ENCODE measurements around the gene RALGPS1. TPM values are rescaled to one million over a fixed set of nuclear protein-coding genes. Genes with fewer than 3 reads are reported as not detected.

RALGPS1 gene
- total and polyA plus RNA-seq, 5 donors from 2014 or later, result 1.8 to 10.3 (median 3.3) TPM

GRCh38 chr9:127162046-127162863, 247.7 kb downstream of the RALGPS1 start:
- Histone ChIP-seq H3K27me3 (ENCODE audit: control insufficient read depth, insufficient read depth, low read length) (no peaks in the 10 kb centered on the region), H3K9me3 (ENCODE audit: control insufficient read depth in 2 of 2, low read length in 2 of 2) (no peaks in the 10 kb centered on the region), H3K4me3 (ENCODE audit: low read depth, low read length) (no peak overlapping the region), H3K27ac (ENCODE audit: insufficient read depth, low read length, poor library complexity, severe bottlenecking) (no peak overlapping the region), H3K4me1 (ENCODE audit: control insufficient read depth, insufficient read depth, low read length, poor library complexity, severe bottlenecking) (peaks cover 7% of the 10 kb centered on the region), H3K36me3 (ENCODE audit: control insufficient read depth, insufficient read depth, low read length) (no peaks in the 10 kb centered on the region)
- peak in 1 of 3 donors; percentile 7 for DNase-seq
- Mint-ChIP-seq H3K27me3 (no peaks in the 10 kb centered on the region), H3K27ac (peak overlapping the region in 2 of 3 donors; percentile 73 to 81), H3K36me3 (peaks cover 5% of the 10 kb centered on the region), H3K4me1 (peaks cover 0 to 24% (median 16%) of the 10 kb centered on the region in 4 donors), H3K9me3 (no peaks in the 10 kb centered on the region), H3K4me3 (no peak overlapping the region)
- peak; percentile 30 to 40 for ATAC-seq (ENCODE audit: low read depth in 2 of 2)

GRCh38 chr9:127162864-127163365, 248.3 kb downstream of the RALGPS1 start:
- H3K9me3 Mint-ChIP-seq, result no peaks in the 10 kb centered on the region
- H3K27me3 ChIP-seq (ENCODE audit: control insufficient read depth, insufficient read depth, low read length), result no peaks in the 10 kb centered on the region
- peak overlapping the region in 1 of 3 donors; percentile 81 for H3K27ac Mint-ChIP-seq
- no peaks in the 10 kb centered on the region for H3K36me3 ChIP-seq (ENCODE audit: control insufficient read depth, insufficient read depth, low read length)
- H3K27me3 Mint-ChIP-seq, result no peaks in the 10 kb centered on the region
- DNase-seq, result no peak
- H3K36me3 Mint-ChIP-seq, result peaks cover 11% of the 10 kb centered on the region
- no peak overlapping the region for H3K27ac ChIP-seq (ENCODE audit: insufficient read depth, low read length, poor library complexity, severe bottlenecking)
- no peak for ATAC-seq (ENCODE audit: low read depth in 2 of 2)
- H3K4me3 ChIP-seq (ENCODE audit: low read depth, low read length), result no peak overlapping the region
- H3K4me3 Mint-ChIP-seq, result no peak overlapping the region
- H3K4me1 Mint-ChIP-seq, result peaks cover 0 to 24% (median 16%) of the 10 kb centered on the region in 4 donors
- H3K4me1 ChIP-seq (ENCODE audit: control insufficient read depth, insufficient read depth, low read length, poor library complexity, severe bottlenecking), result peaks cover 7% of the 10 kb centered on the region
- H3K9me3 ChIP-seq (ENCODE audit: control insufficient read depth in 2 of 2, low read length in 2 of 2), result no peaks in the 10 kb centered on the region

DNA sequence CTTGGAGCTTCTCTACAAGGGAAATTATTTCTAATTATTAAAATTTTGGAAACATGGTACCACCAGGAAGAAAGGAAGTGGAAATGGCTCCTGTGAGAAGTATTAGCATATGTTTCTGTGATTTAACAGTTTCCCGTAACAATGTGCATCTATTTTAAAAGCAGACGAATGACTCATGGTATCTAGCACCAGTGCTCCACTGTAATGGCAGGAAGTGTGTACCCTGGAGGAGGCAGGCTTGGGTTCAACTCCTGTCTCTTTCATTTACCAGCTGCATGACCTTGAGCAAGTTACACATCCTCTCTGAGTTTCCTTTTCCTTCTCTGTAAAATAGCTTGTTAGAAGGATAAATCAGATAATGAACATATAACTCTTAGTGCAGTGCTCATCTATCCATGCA, 248.8 kb downstream of the RALGPS1 start:
- H3K36me3 Mint-ChIP-seq, result peaks cover 13% of the 10 kb centered on the region
- peak overlapping the region in 2 of 3 donors; percentile 22 to 81 for H3K27ac Mint-ChIP-seq
- ATAC-seq (ENCODE audit: low read depth in 2 of 2), result peak; percentile 46 to 48

GRCh38 chr9:127165116-127165515, 250.5 kb downstream of the RALGPS1 start:
- Mint-ChIP-seq H3K27me3 (no peaks in the 10 kb centered on the region), H3K4me3 (no peak overlapping the region), H3K36me3 (peaks cover 16% of the 10 kb centered on the region), H3K4me1 (peaks cover 0 to 24% (median 16%) of the 10 kb centered on the region in 4 donors), H3K9me3 (no peaks in the 10 kb centered on the region), H3K27ac (no peak overlapping the region)
- Histone ChIP-seq H3K36me3 (ENCODE audit: control insufficient read depth, insufficient read depth, low read length) (peaks cover 2% of the 10 kb centered on the region), H3K4me1 (ENCODE audit: control insufficient read depth, insufficient read depth, low read length, poor library complexity, severe bottlenecking) (peaks cover 7% of the 10 kb centered on the region), H3K27ac (ENCODE audit: insufficient read depth, low read length, poor library complexity, severe bottlenecking) (no peak overlapping the region), H3K4me3 (ENCODE audit: low read depth, low read length) (no peak overlapping the region), H3K9me3 (ENCODE audit: control insufficient read depth in 2 of 2, low read length in 2 of 2) (no peaks in the 10 kb centered on the region), H3K27me3 (ENCODE audit: control insufficient read depth, insufficient read depth, low read length) (no peaks in the 10 kb centered on the region)
- DNase-seq, result no peak
- ATAC-seq (ENCODE audit: low read depth in 2 of 2), result no peak

More for the DNA sequence above, 248.8 kb downstream of the RALGPS1 start:
- no peaks in the 10 kb centered on the region for H3K36me3 ChIP-seq (ENCODE audit: control insufficient read depth, insufficient read depth, low read length)
- H3K27ac ChIP-seq (ENCODE audit: insufficient read depth, low read length, poor library complexity, severe bottlenecking), result no peak overlapping the region
- H3K4me1 ChIP-seq (ENCODE audit: control insufficient read depth, insufficient read depth, low read length, poor library complexity, severe bottlenecking), result peaks cover 7% of the 10 kb centered on the region
- H3K9me3 Mint-ChIP-seq, result no peaks in the 10 kb centered on the region
- no peaks in the 10 kb centered on the region for H3K9me3 ChIP-seq (ENCODE audit: control insufficient read depth in 2 of 2, low read length in 2 of 2)
- no peaks in the 10 kb centered on the region for H3K27me3 Mint-ChIP-seq
- peak in 1 of 3 donors; percentile 43 for DNase-seq
- H3K4me1 Mint-ChIP-seq, result peaks cover 0 to 24% (median 16%) of the 10 kb centered on the region in 4 donors
- H3K4me3 Mint-ChIP-seq, result no peak overlapping the region
- H3K4me3 ChIP-seq (ENCODE audit: low read depth, low read length), result no peak overlapping the region
- H3K27me3 ChIP-seq (ENCODE audit: control insufficient read depth, insufficient read depth, low read length), result no peaks in the 10 kb centered on the region

DNA sequence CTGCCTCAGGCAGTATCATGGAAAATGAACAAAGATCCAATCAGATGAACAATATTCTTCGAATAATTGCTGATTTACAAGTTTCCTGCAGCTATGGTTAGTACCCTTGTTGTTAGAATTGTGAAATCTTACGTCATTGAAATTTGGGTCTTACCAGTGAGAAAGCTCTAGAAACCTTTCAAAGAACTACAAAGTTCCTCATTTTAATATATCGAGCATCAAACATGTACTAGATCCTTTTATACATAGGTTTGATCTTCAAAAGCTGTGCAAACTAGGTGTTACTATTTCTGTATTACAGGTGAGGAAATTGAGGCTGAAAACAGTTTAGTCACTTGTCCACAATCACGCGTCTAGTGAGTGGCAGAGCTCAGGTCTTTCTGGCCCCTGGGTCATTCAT, 251.5 kb downstream of the RALGPS1 start:
- ATAC-seq (ENCODE audit: low read depth in 2 of 2) (no peak), DNase-seq (no peak)
- Histone ChIP-seq H3K4me3 (ENCODE audit: low read depth, low read length) (no peak overlapping the region), H3K36me3 (ENCODE audit: control insufficient read depth, insufficient read depth, low read length) (peaks cover 2% of the 10 kb centered on the region), H3K27me3 (ENCODE audit: control insufficient read depth, insufficient read depth, low read length) (no peaks in the 10 kb centered on the region), H3K4me1 (ENCODE audit: control insufficient read depth, insufficient read depth, low read length, poor library complexity, severe bottlenecking) (peaks cover 7% of the 10 kb centered on the region), H3K9me3 (ENCODE audit: control insufficient read depth in 2 of 2, low read length in 2 of 2) (no peaks in the 10 kb centered on the region), H3K27ac (ENCODE audit: insufficient read depth, low read length, poor library complexity, severe bottlenecking) (no peak overlapping the region)
- Mint-ChIP-seq H3K36me3 (peaks cover 16% of the 10 kb centered on the region), H3K27me3 (no peaks in the 10 kb centered on the region), H3K4me1 (peaks cover 0 to 24% (median 16%) of the 10 kb centered on the region in 4 donors), H3K9me3 (no peaks in the 10 kb centered on the region), H3K4me3 (no peak overlapping the region), H3K27ac (no peak overlapping the region)

DNA sequence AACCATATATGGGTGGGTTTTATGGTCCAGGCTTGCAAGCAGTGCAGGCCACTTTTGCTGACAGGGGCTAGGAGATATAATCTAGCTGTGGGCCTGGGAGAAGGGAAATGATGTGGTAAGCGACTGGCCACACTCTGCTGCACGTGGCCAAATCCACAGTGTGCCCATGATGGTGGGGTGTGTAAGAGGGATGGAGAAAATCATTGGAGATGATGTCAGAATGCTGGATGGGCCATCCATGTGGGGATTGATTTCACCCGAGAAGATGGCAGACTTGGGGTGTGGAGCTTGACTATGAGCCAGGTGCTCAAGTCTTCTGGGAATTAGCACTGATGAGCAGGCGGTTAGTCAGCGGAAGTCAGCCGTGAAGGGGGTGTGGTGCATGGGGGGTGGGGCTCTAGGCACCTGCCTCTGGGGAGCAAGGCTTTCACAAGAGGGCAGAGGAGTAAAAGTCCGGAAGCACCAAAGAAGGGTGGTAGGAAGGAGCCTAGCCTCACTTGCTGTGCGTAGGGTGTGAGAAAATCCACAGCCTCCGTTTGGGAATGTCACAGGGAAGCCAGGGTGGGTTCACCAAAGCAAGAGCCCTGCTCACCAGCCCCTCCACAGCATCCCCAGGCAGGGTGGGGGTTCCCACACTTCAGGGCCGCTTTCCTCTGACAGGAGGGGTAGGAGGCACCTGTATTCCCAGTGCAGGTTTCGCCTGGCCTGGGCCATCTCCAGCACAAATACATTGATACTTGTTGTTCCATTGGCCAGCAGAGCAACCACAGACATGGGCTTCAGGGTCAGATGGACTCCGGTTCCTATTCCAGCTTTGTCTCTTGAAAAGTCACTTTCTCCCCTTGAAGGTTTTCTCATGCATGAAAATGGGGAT, 252.3 kb downstream of the RALGPS1 start:
- ATAC-seq (ENCODE audit: low read depth in 2 of 2), result peak; percentile 16 to 38
- H3K27ac Mint-ChIP-seq, result no peak overlapping the region
- DNase-seq, result peak in 1 of 3 donors; percentile 9

DNA sequence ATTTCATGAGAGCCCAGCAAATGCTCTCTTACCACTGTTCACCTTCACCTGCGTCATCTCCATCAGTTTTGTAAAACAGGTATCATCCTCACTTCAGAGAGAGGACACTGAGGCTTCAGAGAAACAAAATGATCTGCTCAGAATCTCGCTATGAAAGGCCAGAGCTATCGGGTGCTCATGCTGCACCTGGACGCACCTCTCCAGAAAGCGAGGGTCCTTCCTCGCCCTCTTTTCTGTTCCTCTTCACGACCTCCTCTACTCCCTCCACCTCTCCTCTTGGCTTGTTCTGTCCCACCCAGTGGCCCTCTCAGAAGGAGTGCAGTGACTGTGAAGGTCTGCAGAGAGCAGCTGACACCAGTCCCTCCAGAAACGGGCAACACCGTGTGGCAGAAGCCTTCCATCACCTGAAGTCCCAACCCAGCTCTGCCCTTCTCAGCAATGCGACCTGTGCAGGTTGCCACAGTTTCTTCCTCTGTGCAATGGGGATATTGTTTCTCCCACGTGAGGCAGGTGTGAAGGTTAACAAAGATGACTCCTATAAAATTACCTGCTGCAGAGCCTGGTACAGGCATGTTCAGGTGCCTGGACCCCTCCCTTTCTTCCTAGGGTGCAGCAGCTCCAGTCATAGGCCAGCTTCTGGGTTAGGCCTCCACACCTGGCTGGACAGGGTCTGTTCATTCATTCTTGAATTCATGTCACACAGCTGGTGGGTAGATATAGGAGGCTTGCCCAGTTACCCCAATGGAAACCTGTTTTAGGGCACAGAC, 253.2 kb downstream of the RALGPS1 start:
- peaks cover 0 to 13% (median 6%) of the 10 kb centered on the region in 4 donors for H3K4me1 Mint-ChIP-seq
- no peak overlapping the region for H3K27ac Mint-ChIP-seq
- no peaks in the 10 kb centered on the region for H3K27me3 Mint-ChIP-seq

More for the DNA sequence above, 252.3 kb downstream of the RALGPS1 start:
- no peaks in the 10 kb centered on the region for H3K27me3 ChIP-seq (ENCODE audit: control insufficient read depth, insufficient read depth, low read length)
- H3K27me3 Mint-ChIP-seq, result no peaks in the 10 kb centered on the region
- H3K4me1 ChIP-seq (ENCODE audit: control insufficient read depth, insufficient read depth, low read length, poor library complexity, severe bottlenecking), result peaks cover 7% of the 10 kb centered on the region
- H3K27ac ChIP-seq (ENCODE audit: insufficient read depth, low read length, poor library complexity, severe bottlenecking), result no peak overlapping the region
- H3K4me3 ChIP-seq (ENCODE audit: low read depth, low read length), result no peak overlapping the region
- no peak overlapping the region for H3K4me3 Mint-ChIP-seq
- H3K36me3 ChIP-seq (ENCODE audit: control insufficient read depth, insufficient read depth, low read length), result peaks cover 2% of the 10 kb centered on the region
- no peaks in the 10 kb centered on the region for H3K9me3 ChIP-seq (ENCODE audit: control insufficient read depth in 2 of 2, low read length in 2 of 2)
- H3K36me3 Mint-ChIP-seq, result peaks cover 16% of the 10 kb centered on the region
- H3K9me3 Mint-ChIP-seq, result no peaks in the 10 kb centered on the region
- H3K4me1 Mint-ChIP-seq, result peaks cover 0 to 22% (median 13%) of the 10 kb centered on the region in 4 donors

More for the DNA sequence above, 253.2 kb downstream of the RALGPS1 start:
- H3K4me3 ChIP-seq (ENCODE audit: low read depth, low read length), result no peak overlapping the region
- no peaks in the 10 kb centered on the region for H3K27me3 ChIP-seq (ENCODE audit: control insufficient read depth, insufficient read depth, low read length)
- peaks cover 7% of the 10 kb centered on the region for H3K4me1 ChIP-seq (ENCODE audit: control insufficient read depth, insufficient read depth, low read length, poor library complexity, severe bottlenecking)
- DNase-seq (no peak), ATAC-seq (ENCODE audit: low read depth in 2 of 2) (no peak)
- Mint-ChIP-seq H3K9me3 (no peaks in the 10 kb centered on the region), H3K36me3 (peaks cover 16% of the 10 kb centered on the region), H3K4me3 (no peak overlapping the region)
- no peaks in the 10 kb centered on the region for H3K9me3 ChIP-seq (ENCODE audit: control insufficient read depth in 2 of 2, low read length in 2 of 2)
- peaks cover 2% of the 10 kb centered on the region for H3K36me3 ChIP-seq (ENCODE audit: control insufficient read depth, insufficient read depth, low read length)
- H3K27ac ChIP-seq (ENCODE audit: insufficient read depth, low read length, poor library complexity, severe bottlenecking), result no peak overlapping the region

Measured in CD4-positive, CD25-positive, alpha-beta regulatory T cell (primary cell).